Cardiac fibroblast (primary cell): ENCODE data around the gene SLC5A12.

Experiments used
- DNase-seq, 2 donors: peaks; one replicate each; pipeline versions ENCODE4 v3.0.0 to v3.0.0-alpha.2; 2010; ENCODE audit warnings: low read depth in 2 of 2
- H3K4me3 ChIP-seq, 2 donors: replicated peaks in 1 of 2; 1 replicate in 1 of 2; 2 replicates in 1 of 2; pipeline ENCODE4 v1.5.1; 2011; ENCODE audit warnings: low read depth in 2 of 2, low read length in 2 of 2, mild to moderate bottlenecking in 2 of 2, moderate library complexity in 1 of 2
- CTCF ChIP-seq: IDR thresholded peaks from one replicate; pipeline ENCODE4 v1.5.1; 2011; ENCODE audit warnings: low read depth, mild to moderate bottlenecking, low read length, inconsistent platforms

SLC5A12 gene

GRCh38 chr11:26632691-26633159 lies 89.1 kb downstream of the SLC5A12 start:
- no peak for TF ChIP-seq CTCF
- no peak for DNase-seq
- H3K4me3 ChIP-seq: no peak overlapping the region

DNA sequence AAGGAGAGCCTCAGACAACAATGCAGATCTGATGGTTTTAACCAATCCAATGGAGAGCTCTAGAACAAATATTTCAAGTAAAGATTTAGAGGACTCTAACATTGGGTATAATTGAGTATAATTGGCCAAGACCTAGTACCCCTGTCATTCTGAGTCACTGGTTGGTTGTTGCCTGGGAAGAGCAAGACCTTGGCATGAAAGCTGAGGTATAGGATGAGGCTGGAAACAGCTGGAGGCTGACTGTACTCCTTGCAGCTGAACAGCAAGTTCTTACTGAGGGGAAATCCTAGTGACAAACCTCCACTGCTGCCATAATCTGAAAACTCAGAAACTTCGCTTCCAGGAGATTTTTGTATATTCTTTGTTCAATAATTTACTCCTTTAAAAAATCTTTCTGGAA lies 95.5 kb downstream of the SLC5A12 start:
- no peak overlapping the region for H3K4me3 ChIP-seq
- TF ChIP-seq CTCF: no peak
- peak; percentile 17 to 83 for DNase-seq

DNA sequence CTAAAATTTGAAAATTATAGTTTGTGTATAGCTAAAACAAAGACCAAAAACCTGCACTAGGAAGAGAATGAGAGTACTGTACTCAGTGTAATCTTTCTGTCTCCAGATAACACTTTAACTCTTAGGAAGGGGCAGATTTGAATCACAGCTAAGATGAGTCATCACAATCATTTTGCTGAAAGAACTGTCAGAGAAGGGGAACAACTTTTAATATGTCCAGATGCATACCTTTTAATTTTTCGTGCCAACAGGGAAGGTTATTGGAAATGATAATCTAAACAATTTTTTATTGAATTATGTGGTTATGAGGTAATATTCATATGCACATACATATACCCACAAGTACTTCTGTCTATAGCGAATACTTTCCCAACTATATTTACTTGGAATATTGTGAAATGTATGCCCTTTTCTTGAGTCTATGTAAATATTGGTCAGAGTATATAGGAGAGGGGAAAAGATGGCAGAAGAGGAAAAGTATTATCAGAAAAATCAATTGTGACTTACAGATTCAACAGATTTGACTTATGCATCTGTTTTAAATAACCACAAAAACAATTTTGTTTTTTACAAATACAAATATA lies 98.7 kb downstream of the SLC5A12 start:
- no peak for TF ChIP-seq CTCF
- no peak overlapping the region for H3K4me3 ChIP-seq
- DNase-seq: peak in 1 of 2 donors; percentile 27

DNA sequence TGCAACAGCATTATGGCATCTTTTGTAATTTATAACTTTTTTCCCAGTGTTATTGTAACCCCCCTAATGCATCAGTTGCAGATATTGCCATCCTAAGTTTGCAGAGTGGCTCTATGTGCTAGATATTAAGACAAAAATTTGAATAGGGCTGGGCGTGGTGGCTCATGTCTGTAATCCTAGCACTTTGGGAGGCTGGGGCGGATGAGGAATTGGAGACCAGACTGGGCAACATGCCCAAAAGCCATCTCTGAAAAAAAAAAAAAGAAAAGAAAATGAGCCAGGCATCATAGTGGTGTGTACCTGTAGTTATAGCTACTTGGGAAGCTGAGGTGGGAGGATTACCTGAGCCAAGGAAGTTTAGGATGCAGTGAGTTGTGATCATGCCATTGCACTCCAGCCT lies 99.7 kb downstream of the SLC5A12 start:
- no peak for TF ChIP-seq CTCF
- no peak overlapping the region for H3K4me3 ChIP-seq
- DNase-seq: no peak

DNA sequence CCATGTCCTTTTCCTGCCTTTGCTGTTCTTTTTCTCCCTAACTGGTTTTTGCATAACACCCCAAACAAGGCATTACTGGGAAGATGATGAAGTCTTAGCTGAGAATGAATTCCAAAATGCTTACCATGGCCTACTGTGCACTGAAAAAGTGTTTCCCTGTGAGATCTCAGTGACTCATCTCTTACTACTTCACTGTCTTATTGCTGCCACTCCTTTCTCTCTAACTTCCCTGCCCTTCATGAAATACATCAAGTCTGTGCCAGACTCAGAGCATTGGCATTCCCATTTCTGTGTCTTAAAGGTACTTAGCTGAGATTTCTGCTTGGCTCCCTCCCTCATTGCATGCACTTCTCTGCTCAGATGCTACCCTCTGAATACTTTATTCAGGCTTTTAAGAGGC lies 100.7 kb downstream of the SLC5A12 start:
- no peak overlapping the region for H3K4me3 ChIP-seq
- peak; percentile 57 to 91 for DNase-seq
- TF ChIP-seq CTCF: no peak

DNA sequence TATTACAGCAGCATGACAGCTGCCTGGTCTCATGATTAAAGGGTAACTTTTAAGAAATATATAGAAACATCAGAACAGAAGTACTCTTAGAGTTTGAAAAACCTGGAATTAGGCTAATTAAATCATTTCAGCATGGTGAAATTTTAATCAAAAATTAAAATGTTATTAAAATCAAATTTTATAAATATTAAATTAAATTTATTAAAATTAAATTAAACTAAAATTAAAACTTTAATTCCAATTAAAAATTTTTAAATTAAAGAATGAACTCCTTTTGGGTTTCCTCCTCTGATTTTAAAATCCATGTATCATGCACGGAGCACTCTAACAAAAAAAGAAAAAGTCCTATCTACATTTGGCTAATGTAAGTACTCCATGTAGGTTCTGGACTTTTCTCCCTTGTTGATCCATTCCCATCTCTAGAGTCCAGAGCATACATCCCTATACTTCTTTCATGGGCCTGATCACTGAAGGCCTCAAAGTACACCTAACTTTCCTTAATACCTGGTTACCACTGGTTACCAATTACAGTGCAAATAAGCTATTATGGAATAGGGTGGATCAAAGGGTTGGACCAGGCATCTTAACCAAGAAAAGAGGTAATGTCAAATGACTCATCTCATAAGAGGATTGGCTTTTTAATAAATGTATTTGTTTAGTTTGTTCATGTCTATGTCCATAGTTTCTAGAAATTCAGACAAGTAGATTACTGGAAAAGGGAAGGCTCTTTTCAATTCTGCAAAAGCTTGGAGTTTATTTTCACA lies 101.4 kb downstream of the SLC5A12 start:
- DNase-seq: no peak
- no peak overlapping the region for H3K4me3 ChIP-seq
- TF ChIP-seq CTCF: no peak
